Activated CD4-positive, alpha-beta memory T cell treated with anti-CD3 and anti-CD28 coated beads, Interleukin-2, amount 10 ng/mL, durations not matched to agents 7 days and 5 days (primary cell): Measurements from ENCODE around the gene TFB2M. TPM values are rescaled to one million over a fixed set of nuclear protein-coding genes. Genes with fewer than 3 reads are reported as not detected.
A peak's percentile ranks its signal among the peaks of the same experiment; 100 is the strongest.
"Not testable (repeated sequence)": the region's sequence is repeated elsewhere in the genome, so short reads cannot be mapped to it uniquely, and the experiment has no call there.

Experiments used
- CTCF ChIA-PET: fragments of 350-600 bp; sonication (Branson Sonifier 250); formaldehyde crosslinking; loops from one replicate; lab custom pipeline; 2021; ENCODE audit warnings: antibody characterized with exemption, inconsistent platforms; lab: Charles Lee
- POLR2A ChIA-PET: fragments of 350-600 bp; sonication (Branson Sonifier 250); formaldehyde crosslinking; loops from one replicate; lab custom pipeline; 2021; ENCODE audit warnings: antibody characterized with exemption; lab: Charles Lee
- DNase-seq: peaks from one replicate; pipeline ENCODE4 v3.0.0-alpha.2; 2020
- H3K27ac Mint-ChIP-seq: one replicate; pipeline ENCODE4 v1.8.0; 2021; ENCODE audit warnings: mild to moderate bottlenecking, mixed read lengths
- H3K27me3 Mint-ChIP-seq: one replicate; pipeline ENCODE4 v1.8.0; 2021; ENCODE audit warnings: mixed read lengths
- H3K36me3 Mint-ChIP-seq: one replicate; pipeline ENCODE4 v1.8.0; 2021; ENCODE audit warnings: low read depth, mixed read lengths
- H3K4me1 Mint-ChIP-seq: one replicate; pipeline ENCODE4 v1.8.0; 2021; ENCODE audit warnings: mixed read lengths
- H3K4me3 Mint-ChIP-seq: one replicate; pipeline ENCODE4 v1.8.0; 2021; ENCODE audit warnings: mild to moderate bottlenecking, mixed read lengths
- H3K9me3 Mint-ChIP-seq: one replicate; pipeline ENCODE4 v1.8.0; 2021; ENCODE audit warnings: mixed read lengths
- total RNA-seq, 2 experiments: library from RNA; stranded (reverse); gene quantifications; one replicate each; pipeline ENCODE4 v1.2.3, GENCODE V29; 2021

Gene TFB2M
- total RNA-seq, 2 experiments from 2014 or later: 7.4 to 9.0 TPM

DNA sequence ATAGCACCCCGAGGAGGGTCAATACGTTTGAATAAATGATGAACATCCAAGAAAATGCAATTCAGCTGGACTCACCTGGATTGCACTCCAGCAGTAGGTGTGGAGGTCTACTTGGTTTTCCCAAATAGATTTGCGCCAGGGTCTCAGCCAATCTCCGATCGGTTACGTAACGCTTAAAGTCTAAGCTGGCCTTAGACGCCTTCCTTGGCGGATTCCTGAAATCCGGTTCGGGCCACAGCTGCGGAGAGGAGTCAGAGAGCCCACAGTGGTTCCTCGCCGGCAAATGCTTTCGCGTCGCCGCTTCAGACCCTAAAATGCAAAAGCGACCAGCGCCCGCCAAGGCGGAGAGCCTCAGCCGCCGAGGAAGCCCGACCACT is 322 bp downstream of the TFB2M start:
- CTCF ChIA-PET: interaction anchor here (0.8 kb wide), 1 partner anchor 78 kb away, joined by 3 read pairs; no protein-coding TSS in a partner anchor
- POLR2A ChIA-PET: interaction anchor here (0.9 to 2.2 kb wide), 9 partner anchors 18 to 644 kb away, joined by 3 to 7 read pairs (median 5); partner anchors contain the start of gene SMYD3
- H3K4me1 Mint-ChIP-seq: peaks cover 41% of the 10 kb centered on the region
- H3K36me3 Mint-ChIP-seq: peaks cover 13% of the 10 kb centered on the region
- H3K27me3 Mint-ChIP-seq: no peaks in the 10 kb centered on the region
- no peaks in the 10 kb centered on the region for H3K9me3 Mint-ChIP-seq
- peak overlapping the region; percentile 94 for H3K27ac Mint-ChIP-seq
- peak overlapping the region; percentile 92 for H3K4me3 Mint-ChIP-seq
- no peak for DNase-seq

DNA sequence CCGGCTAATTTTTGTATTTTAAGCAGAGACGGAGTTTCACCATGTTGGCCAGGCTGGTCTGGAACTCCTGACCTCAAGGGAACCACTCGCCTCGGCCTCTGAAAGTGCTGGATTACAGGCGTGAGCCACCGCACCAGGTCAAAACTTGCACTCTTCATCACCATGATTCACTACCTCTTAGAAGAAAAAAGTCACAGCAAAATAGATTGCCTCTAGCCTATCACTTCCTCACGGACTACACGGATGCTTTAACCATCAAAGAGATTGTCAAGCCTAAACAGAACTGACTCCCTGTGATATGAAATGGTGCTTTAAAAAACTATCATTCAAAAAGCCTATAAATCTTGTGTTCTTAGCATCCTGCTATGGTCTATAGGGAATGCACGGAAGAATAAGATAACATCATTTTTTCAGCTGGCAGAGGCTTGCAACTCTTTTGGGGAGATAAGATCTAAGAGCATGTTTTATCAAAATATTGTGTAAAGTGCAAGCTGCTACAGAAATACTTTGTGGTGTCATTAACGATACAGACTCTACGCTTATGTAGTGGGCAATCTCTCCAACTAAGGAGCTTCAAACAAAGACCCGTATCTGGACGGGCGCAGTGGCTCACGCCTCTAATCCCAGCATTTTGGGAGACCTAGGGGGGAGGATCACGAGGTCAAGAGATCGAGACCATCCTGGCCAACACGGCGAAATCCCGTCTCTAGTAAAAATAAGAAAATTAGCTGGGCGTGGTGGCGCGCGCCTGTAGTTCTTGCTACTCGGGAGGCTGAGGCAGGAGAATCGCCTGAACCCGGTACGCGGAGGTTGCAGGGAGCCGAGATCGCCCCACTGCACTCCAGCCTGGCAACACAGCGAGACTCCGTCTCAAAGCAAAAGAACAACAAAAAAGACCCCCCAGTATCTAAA is 966 bp downstream of the TFB2M start:
- Mint-ChIP-seq H3K27me3 (no peaks in the 10 kb centered on the region), H3K4me3 (peak overlapping the region; percentile 92), H3K4me1 (peaks cover 36% of the 10 kb centered on the region), H3K27ac (peak overlapping the region; percentile 94), H3K36me3 (peaks cover 9% of the 10 kb centered on the region), H3K9me3 (no peaks in the 10 kb centered on the region)
- CTCF ChIA-PET: interaction anchor here (0.8 to 1.4 kb wide), 2 partner anchors 67 to 79 kb away, joined by 3 read pairs; no protein-coding TSS in a partner anchor
- POLR2A ChIA-PET: interaction anchor here (0.9 to 2.2 kb wide), 8 partner anchors 18 to 645 kb away, joined by 3 to 7 read pairs (median 5); partner anchors contain the start of gene SMYD3
- no peak for DNase-seq

DNA sequence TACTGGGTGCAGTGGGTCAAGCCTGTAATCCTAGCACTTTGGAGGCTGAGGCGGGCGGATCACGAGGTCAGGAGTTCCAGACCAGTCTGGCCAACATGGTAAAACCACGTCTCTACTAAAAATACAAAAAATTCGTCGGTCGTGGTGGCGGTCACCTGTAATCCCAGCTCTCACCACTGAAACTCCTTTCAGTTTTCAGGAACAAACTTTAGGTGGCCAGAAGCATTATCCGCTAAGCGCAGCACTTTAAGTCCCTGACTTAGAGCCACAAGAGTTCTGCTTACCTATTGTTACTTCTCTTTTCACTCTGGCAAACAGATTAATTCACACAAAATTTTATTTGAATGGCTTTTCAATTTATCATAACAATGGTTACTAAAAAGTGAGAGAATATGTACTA is 5.2 kb downstream of the TFB2M start:
- H3K4me3 Mint-ChIP-seq, H3K9me3 Mint-ChIP-seq, DNase-seq, CTCF ChIA-PET, POLR2A ChIA-PET, H3K27me3 Mint-ChIP-seq, H3K27ac Mint-ChIP-seq: not testable (repeated sequence)
- H3K36me3 Mint-ChIP-seq: peaks cover 27% of the 10 kb centered on the region
- peaks cover 18% of the 10 kb centered on the region for H3K4me1 Mint-ChIP-seq

GRCh38 chr1:246559310-246559709 is 6.8 kb downstream of the TFB2M start:
- peaks cover 36% of the 10 kb centered on the region for H3K36me3 Mint-ChIP-seq
- no peak overlapping the region for H3K4me3 Mint-ChIP-seq
- POLR2A ChIA-PET: no interaction called here
- no peaks in the 10 kb centered on the region for H3K9me3 Mint-ChIP-seq
- H3K27me3 Mint-ChIP-seq: no peaks in the 10 kb centered on the region
- CTCF ChIA-PET: no interaction called here
- no peak for DNase-seq
- H3K4me1 Mint-ChIP-seq: peaks cover 9% of the 10 kb centered on the region
- H3K27ac Mint-ChIP-seq: peak overlapping the region; percentile 21

DNA sequence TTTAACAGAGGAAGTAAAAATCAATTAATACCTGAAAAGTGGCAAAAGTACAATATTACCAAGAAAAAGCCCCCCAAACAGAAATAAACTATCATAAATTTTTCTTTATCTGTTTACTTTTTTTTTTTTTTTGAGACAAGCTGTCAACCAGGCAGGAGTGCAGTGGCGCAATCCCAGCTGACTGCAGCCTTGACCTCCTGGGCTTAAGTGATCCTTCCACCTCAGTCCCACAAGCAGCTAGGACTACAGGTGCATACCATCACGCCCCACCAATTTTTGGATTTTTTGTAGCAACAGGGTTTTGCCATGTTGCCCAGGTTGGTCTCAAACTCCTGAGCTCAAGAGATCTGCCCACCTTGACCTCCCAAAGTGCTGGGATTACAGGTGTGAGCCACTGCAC is 8.0 kb downstream of the TFB2M start:
- H3K36me3 Mint-ChIP-seq: peaks cover 41% of the 10 kb centered on the region
- POLR2A ChIA-PET: no interaction called here

GRCh38 chr1:246554201-246554600 is 11.9 kb downstream of the TFB2M start:
- no peaks in the 10 kb centered on the region for H3K27me3 Mint-ChIP-seq
- CTCF ChIA-PET: interaction anchor here (0.6 kb wide), 1 partner anchor 56 kb away, joined by 3 read pairs; no protein-coding TSS in a partner anchor
- no peaks in the 10 kb centered on the region for H3K9me3 Mint-ChIP-seq
- H3K4me3 Mint-ChIP-seq: no peak overlapping the region
- POLR2A ChIA-PET: no interaction called here
- peaks cover 45% of the 10 kb centered on the region for H3K36me3 Mint-ChIP-seq
- H3K27ac Mint-ChIP-seq: no peak overlapping the region
- H3K4me1 Mint-ChIP-seq: no peaks in the 10 kb centered on the region
- no peak for DNase-seq

More for the DNA sequence above, 8.0 kb downstream of the TFB2M start:
- CTCF ChIA-PET: no interaction called here
- no peak for DNase-seq
- Mint-ChIP-seq H3K27ac (no peak overlapping the region), H3K9me3 (no peaks in the 10 kb centered on the region), H3K4me3 (no peak overlapping the region), H3K4me1 (peaks cover 3% of the 10 kb centered on the region), H3K27me3 (no peaks in the 10 kb centered on the region)

DNA sequence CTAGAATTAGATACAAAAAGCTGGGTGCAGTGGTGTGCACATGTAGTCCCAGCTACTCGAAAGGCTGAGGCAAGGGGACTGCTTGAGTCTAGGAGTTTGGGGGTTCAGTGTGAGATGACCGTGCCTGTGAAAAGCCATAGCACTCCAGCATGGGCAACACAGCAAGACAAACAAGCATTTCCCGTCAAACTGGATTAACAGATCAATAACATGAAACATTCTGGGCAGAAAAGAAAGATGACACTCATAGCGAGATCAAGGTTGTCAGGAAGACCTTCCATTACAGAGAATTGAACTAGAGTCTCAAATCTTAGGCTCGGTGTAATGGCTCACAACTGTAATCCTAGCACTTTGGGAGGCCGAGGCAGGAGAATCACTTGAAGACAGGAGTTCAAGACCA is 14.0 kb downstream of the TFB2M start:
- ChIA-PET CTCF (no interaction called here), POLR2A (no interaction called here)

GRCh38 chr1:246550402-246550801 is 15.7 kb downstream of the TFB2M start:
- ChIA-PET CTCF (no interaction called here), POLR2A (no interaction called here)
- Mint-ChIP-seq H3K4me3 (no peak overlapping the region), H3K4me1 (no peaks in the 10 kb centered on the region), H3K36me3 (peaks cover 37% of the 10 kb centered on the region), H3K27ac (no peak overlapping the region), H3K27me3 (no peaks in the 10 kb centered on the region), H3K9me3 (no peaks in the 10 kb centered on the region)
- DNase-seq: no peak

More for the DNA sequence above, 14.0 kb downstream of the TFB2M start:
- Mint-ChIP-seq H3K27ac (no peak overlapping the region), H3K4me3 (no peak overlapping the region), H3K4me1 (no peaks in the 10 kb centered on the region), H3K27me3 (no peaks in the 10 kb centered on the region), H3K36me3 (peaks cover 42% of the 10 kb centered on the region), H3K9me3 (no peaks in the 10 kb centered on the region)
- DNase-seq: no peak

GRCh38 chr1:246549665-246550064 is 16.4 kb downstream of the TFB2M start:
- ChIA-PET CTCF (no interaction called here), POLR2A (no interaction called here)
- Mint-ChIP-seq H3K27me3 (no peaks in the 10 kb centered on the region), H3K36me3 (peaks cover 33% of the 10 kb centered on the region), H3K4me1 (no peaks in the 10 kb centered on the region), H3K9me3 (no peaks in the 10 kb centered on the region), H3K4me3 (no peak overlapping the region), H3K27ac (no peak overlapping the region)
- DNase-seq: no peak

GRCh38 chr1:246544001-246544400 is 22.1 kb downstream of the TFB2M start:
- CTCF ChIA-PET: no interaction called here
- H3K4me1 Mint-ChIP-seq: no peaks in the 10 kb centered on the region
- H3K27me3 Mint-ChIP-seq: no peaks in the 10 kb centered on the region
- POLR2A ChIA-PET: no interaction called here
- H3K36me3 Mint-ChIP-seq: peaks cover 21% of the 10 kb centered on the region
- no peak for DNase-seq
- H3K9me3 Mint-ChIP-seq: no peaks in the 10 kb centered on the region
- H3K4me3 Mint-ChIP-seq: no peak overlapping the region
- H3K27ac Mint-ChIP-seq: no peak overlapping the region

- H3K4me1 Mint-ChIP-seq: no peaks in the 10 kb centered on the region
- H3K36me3 Mint-ChIP-seq: peaks cover 14% of the 10 kb centered on the region
- DNase-seq: no peak
- ChIA-PET CTCF (no interaction called here), POLR2A (interaction anchor here (1.7 kb wide), 1 partner anchor 25 kb away, joined by 5 read pairs; the partner anchor contains the start of genes CNST and TFB2M)
- H3K27ac Mint-ChIP-seq: no peak overlapping the region
- H3K27me3 Mint-ChIP-seq: no peaks in the 10 kb centered on the region
- no peak overlapping the region for H3K4me3 Mint-ChIP-seq
- H3K9me3 Mint-ChIP-seq: no peaks in the 10 kb centered on the region
Observed at GRCh38 chr1:246540738-246541491, 25.1 kb downstream of the TFB2M start.

DNA sequence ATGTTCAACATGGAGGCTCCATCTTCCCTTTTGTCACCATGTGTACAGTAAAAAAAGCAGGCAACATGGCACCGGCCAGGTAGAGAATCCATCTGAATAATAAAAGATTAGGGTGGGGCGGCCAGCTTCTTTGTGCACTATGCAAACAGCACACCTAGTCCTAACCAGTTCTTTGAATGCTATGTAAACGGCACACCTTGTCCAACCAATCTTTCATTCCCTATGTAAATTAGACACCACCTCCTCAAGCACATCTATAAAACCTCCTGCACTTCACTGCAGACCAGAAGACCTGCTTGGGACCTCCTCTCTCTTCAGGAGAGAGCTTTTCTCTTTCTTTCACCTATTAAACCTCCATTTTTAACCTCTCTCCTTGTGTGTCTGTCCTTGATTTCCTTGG is 28.2 kb downstream of the TFB2M start:
- peaks cover 4% of the 10 kb centered on the region for H3K36me3 Mint-ChIP-seq

DNA sequence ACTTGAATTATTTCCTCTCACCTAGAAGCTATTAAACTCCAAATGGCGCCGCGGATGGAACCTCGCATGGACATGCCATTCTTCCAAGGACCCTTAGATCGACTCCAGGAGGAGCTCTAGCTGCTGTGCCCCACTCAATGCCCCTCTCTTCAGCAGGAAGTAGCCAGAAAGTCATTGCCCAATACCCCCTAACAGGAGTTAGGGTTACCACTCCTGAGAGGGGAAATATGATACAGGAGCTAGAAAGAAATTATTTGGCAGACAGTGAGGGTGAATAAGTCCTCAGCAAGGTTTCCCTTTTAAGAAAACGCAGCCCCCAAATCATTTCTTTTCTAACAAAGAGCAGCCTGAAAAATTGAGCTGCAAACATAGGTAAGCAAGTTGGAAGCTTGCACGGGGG is 28.6 kb downstream of the TFB2M start:
- ChIA-PET POLR2A (interaction anchor here (0.5 kb wide), 1 partner anchor 383 kb away, joined by 3 read pairs; no protein-coding TSS in a partner anchor), CTCF (no interaction called here)
- Mint-ChIP-seq H3K36me3 (peaks cover 4% of the 10 kb centered on the region), H3K27me3 (no peaks in the 10 kb centered on the region), H3K9me3 (no peaks in the 10 kb centered on the region), H3K27ac (no peak overlapping the region), H3K4me1 (no peaks in the 10 kb centered on the region), H3K4me3 (no peak overlapping the region)
- no peak for DNase-seq

More for the DNA sequence above, 28.2 kb downstream of the TFB2M start:
- ChIA-PET POLR2A (no interaction called here), CTCF (no interaction called here)
- no peaks in the 10 kb centered on the region for H3K4me1 Mint-ChIP-seq
- no peak overlapping the region for H3K4me3 Mint-ChIP-seq
- no peaks in the 10 kb centered on the region for H3K9me3 Mint-ChIP-seq
- H3K27me3 Mint-ChIP-seq: no peaks in the 10 kb centered on the region
- no peak for DNase-seq
- H3K27ac Mint-ChIP-seq: no peak overlapping the region
